IgD-negative memory B cell (primary cell): ENCODE data around the gene ALCAM. TPM values are rescaled to one million over a fixed set of nuclear protein-coding genes. Genes with fewer than 3 reads are reported as not detected.

ENCODE experiments used
- H3K27ac Mint-ChIP-seq, 3 donors: one replicate each; pipeline ENCODE4 v1.8.0; 2020 to 2022; ENCODE audit warnings: mild to moderate bottlenecking in 3 of 3, mixed read lengths in 3 of 3, moderate library complexity in 1 of 3
- H3K27me3 Mint-ChIP-seq: one replicate; pipeline ENCODE4 v1.8.0; 2021; ENCODE audit warnings: mixed read lengths
- H3K36me3 Mint-ChIP-seq: one replicate; pipeline ENCODE4 v1.8.0; 2020; ENCODE audit warnings: mild to moderate bottlenecking, mixed read lengths
- H3K4me1 Mint-ChIP-seq, 3 donors: one replicate each; pipeline ENCODE4 v1.8.0; 2020 to 2022; ENCODE audit warnings: mixed read lengths in 3 of 3, mild to moderate bottlenecking in 1 of 3
- H3K4me3 Mint-ChIP-seq, 4 donors: one replicate each; pipeline ENCODE4 v1.8.0; 2020 to 2022; ENCODE audit warnings: mild to moderate bottlenecking in 4 of 4, mixed read lengths in 4 of 4, moderate library complexity in 3 of 4
- H3K9me3 Mint-ChIP-seq, 3 donors: one replicate each; pipeline ENCODE4 v1.8.0; 2020 to 2021; ENCODE audit warnings: mixed read lengths in 3 of 3, mild to moderate bottlenecking in 1 of 3
- polyA plus RNA-seq: library from polyadenylated mRNA; unstranded; fragments of 300-500 nt; fragmentation: Illumina TruSeq; gene quantifications from one replicate; pipeline ENCODE4 v1.2.3, GENCODE V29; 2021

Gene ALCAM
- polyA plus RNA-seq, result 17.4 TPM

DNA sequence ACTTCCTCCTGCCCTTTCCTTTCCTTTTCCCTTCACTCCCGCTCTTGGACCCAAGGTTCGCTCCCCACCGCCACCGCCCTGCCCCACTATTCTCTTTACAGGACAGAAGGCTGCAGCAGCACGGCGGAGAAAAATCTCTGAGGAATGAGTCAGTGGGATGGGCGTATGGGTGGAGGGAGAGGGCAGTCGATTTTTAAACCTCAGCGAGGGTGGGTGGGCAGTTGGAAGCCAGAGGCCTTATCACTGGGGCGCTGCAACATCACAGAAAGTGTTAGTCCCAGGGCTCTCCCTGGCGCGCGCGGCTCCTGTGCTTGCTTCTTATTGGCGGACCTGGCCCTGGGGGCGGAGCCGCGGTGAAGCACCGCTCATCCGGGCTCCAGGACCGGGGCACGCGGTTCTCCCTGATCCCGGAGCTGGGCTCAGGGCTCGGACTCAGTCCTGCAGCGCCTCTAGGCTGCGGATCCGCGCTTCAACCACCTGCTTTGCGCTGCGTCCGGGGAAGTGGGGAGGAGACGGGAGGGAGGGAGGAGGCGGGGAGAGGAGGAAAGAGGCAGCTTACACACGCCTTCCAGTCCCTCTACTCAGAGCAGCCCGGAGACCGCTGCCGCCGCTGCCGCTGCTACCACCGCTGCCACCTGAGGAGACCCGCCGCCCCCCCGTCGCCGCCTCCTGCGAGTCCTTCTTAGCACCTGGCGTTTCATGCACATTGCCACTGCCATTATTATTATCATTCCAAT, at the start of gene ALCAM:
Gene ALCAM, plus strand, starts transcription at position 584 of the 737 bp plus-strand sequence.
- Mint-ChIP-seq H3K4me3 (peak within 1 kb of the TSS; percentile 95 to 99 (median 98)), H3K27me3 (peaks cover 10% of the 10 kb centered on the region), H3K4me1 (peaks cover 16 to 23% (median 17%) of the 10 kb centered on the region in 3 donors), H3K9me3 (no peaks in the 10 kb centered on the region), H3K27ac (peak within 1 kb of the TSS; percentile 98 to 100 (median 99)), H3K36me3 (no peaks in the 10 kb centered on the region)

DNA sequence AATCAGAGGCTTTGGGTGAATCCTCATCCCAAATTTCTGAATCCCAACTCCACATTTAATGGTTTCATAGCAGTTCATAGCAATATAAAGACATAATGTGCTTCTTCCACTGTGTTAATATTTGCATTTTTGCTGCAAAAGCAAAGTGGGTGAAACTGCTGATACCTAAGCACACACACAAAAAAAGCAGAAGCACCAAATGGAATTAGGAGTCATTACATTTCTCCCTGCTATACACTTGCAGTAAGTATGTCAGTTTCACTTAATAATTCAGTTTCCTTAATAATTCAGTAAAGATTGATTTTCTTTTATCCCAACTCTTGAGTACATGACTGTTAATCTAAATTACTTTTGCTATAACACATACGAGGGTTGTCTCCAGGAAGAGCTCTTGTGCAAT, 48.9 kb upstream of the ALCAM start:
- Mint-ChIP-seq H3K4me1 (no peaks in the 10 kb centered on the region), H3K27ac (no peak overlapping the region), H3K36me3 (no peaks in the 10 kb centered on the region), H3K9me3 (peaks cover 0 to 1% (median 0%) of the 10 kb centered on the region in 3 donors), H3K4me3 (no peak overlapping the region), H3K27me3 (no peaks in the 10 kb centered on the region)

DNA sequence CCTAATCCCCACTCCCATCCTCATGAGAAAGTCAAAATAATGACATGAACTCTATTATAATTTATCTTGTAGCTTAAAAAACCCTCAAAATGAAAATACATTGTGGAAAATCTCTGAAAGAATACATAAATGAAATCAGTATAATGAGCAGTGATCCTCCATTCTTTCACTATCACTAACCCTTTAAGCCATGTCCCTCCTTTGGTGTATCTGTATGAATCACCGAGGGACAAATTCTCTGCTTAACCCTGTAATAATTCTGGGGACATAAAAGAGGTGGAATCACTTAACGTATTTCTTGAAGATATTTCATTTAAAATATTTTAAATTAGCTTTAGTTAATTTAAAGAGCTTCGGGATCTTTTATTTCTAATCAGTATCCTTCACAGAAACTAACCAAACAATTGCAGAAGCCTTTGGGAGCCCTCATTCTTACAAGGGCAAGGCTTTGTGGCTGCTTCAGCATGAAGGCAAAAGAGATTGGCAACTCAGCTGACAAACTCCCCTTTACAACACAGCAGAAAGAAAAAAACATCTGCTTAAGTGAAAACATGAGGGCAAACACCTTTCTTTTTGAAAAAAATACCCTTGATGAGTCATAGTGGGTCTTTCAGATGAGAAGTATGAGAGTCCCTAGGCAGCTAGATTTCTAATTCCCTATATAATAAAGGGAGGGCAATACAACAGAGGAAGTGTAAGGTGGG, 44.0 kb upstream of the ALCAM start:
- no peak overlapping the region for H3K4me3 Mint-ChIP-seq
- peaks cover 3% of the 10 kb centered on the region for H3K36me3 Mint-ChIP-seq
- peaks cover 0 to 1% (median 0%) of the 10 kb centered on the region in 3 donors for H3K9me3 Mint-ChIP-seq
- no peak overlapping the region for H3K27ac Mint-ChIP-seq
- no peaks in the 10 kb centered on the region for H3K27me3 Mint-ChIP-seq
- H3K4me1 Mint-ChIP-seq, result peaks cover 0 to 11% (median 2%) of the 10 kb centered on the region in 3 donors

DNA sequence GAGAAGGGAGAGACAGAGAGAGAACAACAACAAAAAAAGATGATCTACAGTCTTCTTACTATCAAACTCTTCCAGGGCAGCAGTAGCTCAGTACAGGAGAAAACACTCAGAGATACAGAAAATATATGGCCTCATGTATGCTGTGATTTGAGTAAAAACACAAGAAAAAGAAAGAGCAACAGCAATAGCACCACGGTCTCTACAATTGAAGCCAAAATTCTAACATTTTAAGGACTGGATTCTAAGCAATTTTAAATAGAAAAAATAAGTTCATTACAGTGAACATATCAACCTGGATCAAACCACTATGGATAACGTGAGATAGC, 43.5 kb upstream of the ALCAM start:
- H3K27me3 Mint-ChIP-seq, result no peaks in the 10 kb centered on the region
- H3K9me3 Mint-ChIP-seq, result peaks cover 0 to 1% (median 0%) of the 10 kb centered on the region in 3 donors
- H3K27ac Mint-ChIP-seq, result no peak overlapping the region
- H3K36me3 Mint-ChIP-seq, result peaks cover 3% of the 10 kb centered on the region
- peaks cover 0 to 11% (median 2%) of the 10 kb centered on the region in 3 donors for H3K4me1 Mint-ChIP-seq
- no peak overlapping the region for H3K4me3 Mint-ChIP-seq

DNA sequence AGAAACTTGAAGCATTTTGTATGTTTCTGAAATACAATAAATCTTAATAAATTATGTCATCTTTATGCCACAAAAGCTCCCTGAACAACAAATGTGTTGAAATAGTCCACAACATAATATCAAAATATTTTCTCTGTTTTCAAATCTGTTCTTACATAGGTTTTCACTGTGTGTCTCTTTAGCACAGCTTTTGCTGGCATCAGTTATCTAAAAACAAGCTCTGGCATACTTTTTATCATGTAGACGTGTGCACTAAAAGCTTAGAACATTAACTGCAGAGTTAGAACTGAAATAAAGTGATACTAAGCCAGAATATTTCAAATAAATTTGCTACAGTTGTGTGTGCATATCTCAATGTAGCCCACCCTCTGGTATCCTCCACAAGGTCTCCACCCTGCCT, 41.8 kb upstream of the ALCAM start:
- no peak overlapping the region for H3K27ac Mint-ChIP-seq
- H3K27me3 Mint-ChIP-seq, result no peaks in the 10 kb centered on the region
- peaks cover 0 to 11% (median 2%) of the 10 kb centered on the region in 3 donors for H3K4me1 Mint-ChIP-seq
- peaks cover 3% of the 10 kb centered on the region for H3K36me3 Mint-ChIP-seq
- peaks cover 0 to 1% (median 0%) of the 10 kb centered on the region in 3 donors for H3K9me3 Mint-ChIP-seq
- H3K4me3 Mint-ChIP-seq, result no peak overlapping the region

DNA sequence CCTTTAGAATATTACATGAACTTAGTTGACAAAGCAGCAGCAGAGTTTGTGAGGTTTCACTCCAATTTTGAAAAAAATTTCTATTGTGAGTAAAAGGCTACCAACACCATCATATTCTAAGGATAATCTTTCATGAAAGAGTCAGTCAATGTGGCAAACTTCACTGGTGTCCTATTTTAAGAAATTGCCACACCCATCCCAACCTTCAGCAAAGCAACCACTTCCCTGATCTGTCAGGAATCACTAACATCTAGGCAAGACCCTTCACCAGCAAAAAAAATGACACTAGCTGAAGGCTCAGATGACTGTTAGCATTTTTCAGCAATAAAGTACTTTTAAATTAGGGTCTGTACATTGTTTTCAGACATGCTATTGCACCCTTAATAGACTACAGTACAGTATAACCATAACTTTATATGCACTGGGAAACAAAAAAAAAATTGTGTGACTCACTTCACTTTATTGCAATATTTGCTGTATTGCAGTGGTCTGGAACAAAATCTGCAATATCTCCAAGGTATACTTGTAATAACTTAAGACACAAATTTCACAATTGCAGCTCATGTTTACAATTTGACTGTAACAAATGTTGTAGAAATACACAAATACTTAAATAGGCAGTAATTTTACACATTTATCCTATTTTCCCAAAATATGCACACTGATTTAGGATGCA, 38.9 kb upstream of the ALCAM start:
- Mint-ChIP-seq H3K36me3 (peaks cover 5% of the 10 kb centered on the region), H3K27me3 (no peaks in the 10 kb centered on the region), H3K4me1 (peaks cover 0 to 11% (median 2%) of the 10 kb centered on the region in 3 donors), H3K9me3 (no peaks in the 10 kb centered on the region), H3K27ac (no peak overlapping the region), H3K4me3 (no peak overlapping the region)

DNA sequence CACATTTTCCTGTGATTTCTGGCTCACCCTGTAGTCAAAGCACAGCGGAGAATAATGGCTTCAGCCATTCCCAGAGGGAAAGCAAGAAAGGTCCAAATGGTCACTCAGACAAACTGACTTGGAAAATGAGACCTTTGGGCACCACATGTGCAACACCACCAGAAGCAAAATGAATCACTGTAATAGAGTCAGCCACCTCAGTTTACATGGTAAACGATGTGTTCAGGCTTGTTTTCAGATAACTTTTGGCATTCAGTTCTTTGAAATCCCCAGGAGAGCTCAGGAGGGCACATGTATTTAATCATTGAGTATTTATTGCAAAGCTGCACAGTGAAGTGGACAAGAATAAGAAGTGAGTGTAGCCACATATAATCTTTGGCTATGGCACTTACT, 38.4 kb upstream of the ALCAM start:
- no peaks in the 10 kb centered on the region for H3K27me3 Mint-ChIP-seq
- peaks cover 5% of the 10 kb centered on the region for H3K36me3 Mint-ChIP-seq
- peaks cover 0 to 5% (median 4%) of the 10 kb centered on the region in 3 donors for H3K9me3 Mint-ChIP-seq
- peaks cover 0 to 6% (median 0%) of the 10 kb centered on the region in 3 donors for H3K4me1 Mint-ChIP-seq
- H3K27ac Mint-ChIP-seq, result no peak overlapping the region
- no peak overlapping the region for H3K4me3 Mint-ChIP-seq

DNA sequence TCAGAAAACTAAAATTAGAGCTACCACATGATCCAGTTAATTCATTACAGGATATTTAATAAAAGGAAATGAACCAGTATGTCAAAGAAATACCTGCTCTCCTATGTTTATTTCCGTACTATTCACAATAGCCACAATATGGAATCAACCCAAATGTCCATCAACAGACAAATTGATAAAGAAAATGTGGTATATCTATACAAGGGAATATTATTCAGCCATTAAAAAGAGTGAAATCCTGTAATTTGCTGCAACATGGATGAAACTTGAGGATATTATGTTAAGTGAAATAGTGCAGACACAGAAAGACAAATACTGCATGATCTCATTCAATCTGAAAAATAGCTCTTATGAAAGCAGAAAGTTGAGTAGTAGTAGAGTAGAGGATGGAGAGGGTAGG, 33.7 kb upstream of the ALCAM start:
- Mint-ChIP-seq H3K36me3 (peaks cover 2% of the 10 kb centered on the region), H3K4me3 (no peak overlapping the region), H3K4me1 (no peaks in the 10 kb centered on the region), H3K9me3 (peaks cover 0 to 5% (median 4%) of the 10 kb centered on the region in 3 donors), H3K27ac (no peak overlapping the region), H3K27me3 (no peaks in the 10 kb centered on the region)

DNA sequence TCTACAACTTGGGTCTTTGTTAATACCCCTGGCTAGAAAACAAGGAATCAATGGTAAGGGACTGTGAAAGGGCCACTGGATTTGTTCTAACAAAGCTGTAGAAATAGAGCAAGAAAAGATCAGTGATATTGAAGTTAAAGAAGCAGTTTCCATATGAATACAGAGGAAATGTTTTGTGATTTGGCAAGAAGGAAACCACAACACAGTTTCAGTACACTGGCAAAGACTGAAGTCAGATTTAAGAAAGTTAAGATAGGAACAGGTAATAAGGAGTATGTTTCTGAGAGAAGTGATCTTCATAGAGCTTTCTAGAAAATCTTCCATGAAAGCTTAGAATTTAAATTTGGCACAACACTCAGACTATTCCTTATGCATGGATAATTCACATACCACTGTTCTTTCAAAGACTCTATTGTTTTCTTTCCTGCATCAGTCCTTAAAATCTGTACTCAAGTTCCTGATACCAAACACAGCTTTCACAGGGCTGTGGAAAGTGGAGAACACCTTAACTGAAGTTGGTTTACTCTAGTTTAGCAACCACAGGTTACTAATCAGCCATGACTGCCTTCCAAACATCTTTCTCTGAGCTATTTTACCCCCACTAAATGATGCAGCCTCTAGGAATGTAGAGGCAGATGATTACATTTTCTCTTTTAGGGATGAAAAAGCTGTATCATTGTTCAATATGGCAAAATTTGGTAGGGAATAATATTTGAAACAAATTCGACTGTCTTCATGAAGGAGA, 32.4 kb upstream of the ALCAM start:
- no peak overlapping the region for H3K4me3 Mint-ChIP-seq
- no peaks in the 10 kb centered on the region for H3K4me1 Mint-ChIP-seq
- peaks cover 2% of the 10 kb centered on the region for H3K36me3 Mint-ChIP-seq
- peaks cover 0 to 5% (median 4%) of the 10 kb centered on the region in 3 donors for H3K9me3 Mint-ChIP-seq
- no peaks in the 10 kb centered on the region for H3K27me3 Mint-ChIP-seq
- no peak overlapping the region for H3K27ac Mint-ChIP-seq

DNA sequence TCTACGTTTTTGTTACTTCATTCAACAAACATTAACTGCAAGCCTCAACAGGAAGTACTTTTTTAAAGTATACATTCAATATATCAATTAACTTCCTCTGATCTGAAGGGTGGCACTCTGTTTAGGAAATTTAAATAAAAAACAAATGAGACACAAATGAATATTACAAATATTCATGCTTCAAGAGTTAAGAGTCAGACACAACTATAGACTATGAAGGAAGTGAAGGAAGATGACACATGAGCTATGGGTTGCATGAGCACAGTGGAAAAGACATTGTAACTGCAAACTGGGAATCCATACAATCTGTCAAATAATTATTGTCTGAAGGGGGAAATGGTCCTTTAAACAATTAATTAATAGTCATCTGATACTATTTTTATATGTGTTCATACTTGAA, 26.8 kb upstream of the ALCAM start:
- Mint-ChIP-seq H3K27ac (no peak overlapping the region), H3K36me3 (no peaks in the 10 kb centered on the region), H3K27me3 (no peaks in the 10 kb centered on the region), H3K9me3 (no peaks in the 10 kb centered on the region), H3K4me3 (no peak overlapping the region), H3K4me1 (no peaks in the 10 kb centered on the region)

DNA sequence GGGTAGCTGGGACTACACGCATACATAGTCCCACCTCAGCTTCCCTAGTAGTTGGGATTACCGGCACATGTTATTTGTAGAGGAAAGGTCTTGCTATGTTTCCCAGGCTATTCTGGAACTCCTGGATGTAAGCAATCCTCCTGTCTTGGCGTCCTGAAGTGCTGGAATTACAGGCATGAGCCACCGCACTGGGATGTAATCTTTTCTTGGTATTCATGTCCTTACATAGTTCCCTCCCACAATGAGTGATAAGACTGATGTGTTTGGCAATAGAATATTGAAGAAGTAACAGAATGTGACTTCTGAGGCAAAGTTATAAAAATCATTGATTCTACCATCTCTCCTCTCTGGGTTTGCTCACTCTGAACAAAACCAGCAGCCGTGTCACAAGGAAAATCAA, 22.7 kb upstream of the ALCAM start:
- H3K4me3 Mint-ChIP-seq, result no peak overlapping the region
- no peak overlapping the region for H3K27ac Mint-ChIP-seq
- H3K4me1 Mint-ChIP-seq, result peaks cover 4 to 6% (median 5%) of the 10 kb centered on the region in 3 donors
- H3K9me3 Mint-ChIP-seq, result no peaks in the 10 kb centered on the region
- peaks cover 2% of the 10 kb centered on the region for H3K36me3 Mint-ChIP-seq
- H3K27me3 Mint-ChIP-seq, result no peaks in the 10 kb centered on the region

DNA sequence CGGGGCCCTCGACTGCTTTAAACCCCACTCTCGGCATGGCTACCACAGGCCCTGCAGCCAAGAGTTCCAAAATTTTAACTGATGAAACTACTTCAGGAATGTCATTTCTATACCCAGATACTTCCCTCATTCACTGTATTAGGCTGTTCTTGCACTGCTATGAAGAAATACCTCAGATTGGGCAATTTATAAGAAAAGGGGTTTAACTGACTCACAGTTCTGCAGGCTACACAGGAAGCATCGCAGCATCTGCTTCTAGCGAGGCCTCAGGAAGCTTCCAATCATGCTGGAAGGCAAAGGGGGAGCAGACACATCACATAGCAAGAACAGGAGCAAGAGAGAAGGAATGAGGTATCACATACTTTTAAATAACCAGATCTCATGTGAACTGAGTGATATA, 21.6 kb upstream of the ALCAM start:
- Mint-ChIP-seq H3K36me3 (peaks cover 2% of the 10 kb centered on the region), H3K27me3 (no peaks in the 10 kb centered on the region), H3K9me3 (no peaks in the 10 kb centered on the region), H3K4me3 (no peak overlapping the region), H3K4me1 (peaks cover 4 to 6% (median 5%) of the 10 kb centered on the region in 3 donors), H3K27ac (no peak overlapping the region)

DNA sequence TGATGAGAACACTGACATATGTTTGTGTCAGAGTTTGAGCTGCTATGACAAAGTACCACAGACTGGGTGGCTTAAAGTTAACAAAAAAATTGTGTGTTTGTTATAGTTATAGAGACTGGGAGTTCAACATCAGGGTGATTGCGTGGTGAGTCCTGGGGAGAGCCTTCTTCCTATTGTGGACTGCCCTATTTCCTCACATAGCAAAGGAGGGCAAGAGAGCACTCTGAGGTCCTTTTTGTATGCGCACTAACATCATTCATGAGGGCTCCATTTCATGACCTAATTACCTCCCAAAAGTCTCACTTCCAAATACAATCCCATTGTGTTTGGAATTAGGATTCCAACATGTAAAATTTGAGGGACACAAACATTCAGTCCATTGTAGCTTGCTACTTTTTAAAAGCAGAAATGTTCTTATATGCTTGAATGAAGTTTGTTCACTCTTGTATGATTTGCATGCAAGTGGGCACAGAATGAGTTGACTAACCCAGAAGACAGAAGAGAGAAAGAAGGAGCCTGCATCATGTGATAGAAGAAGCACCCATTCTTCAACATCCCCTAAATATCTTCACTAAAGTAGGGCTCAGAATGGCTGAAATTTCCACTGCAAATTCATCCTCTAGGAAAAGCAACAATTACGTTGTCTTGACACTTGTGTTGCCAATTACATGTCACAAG, 18.9 kb upstream of the ALCAM start:
- H3K36me3 Mint-ChIP-seq, result peaks cover 2% of the 10 kb centered on the region
- peaks cover 2% of the 10 kb centered on the region for H3K27me3 Mint-ChIP-seq
- no peaks in the 10 kb centered on the region for H3K9me3 Mint-ChIP-seq
- H3K27ac Mint-ChIP-seq, result no peak overlapping the region
- H3K4me3 Mint-ChIP-seq, result no peak overlapping the region
- peaks cover 4 to 6% (median 5%) of the 10 kb centered on the region in 3 donors for H3K4me1 Mint-ChIP-seq

DNA sequence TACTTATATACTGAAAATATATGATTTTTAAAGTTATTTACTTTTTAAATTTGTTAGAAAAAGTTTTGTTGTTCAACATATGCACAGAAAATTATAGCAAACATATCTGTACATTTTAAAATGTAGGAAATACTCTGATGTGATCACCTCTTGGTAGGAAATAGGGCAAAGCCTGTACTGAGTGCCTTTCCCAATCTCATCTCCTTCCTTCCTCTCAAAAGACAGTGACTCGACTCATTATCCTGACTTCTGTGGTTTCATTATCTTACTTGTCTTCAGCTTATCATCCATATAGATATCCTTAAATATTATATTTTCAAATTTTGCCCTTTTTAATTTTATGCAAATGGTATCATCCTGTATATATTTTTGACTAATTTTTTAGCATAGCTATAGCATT, 18.4 kb upstream of the ALCAM start:
- H3K9me3 Mint-ChIP-seq, result no peaks in the 10 kb centered on the region
- H3K4me3 Mint-ChIP-seq, result no peak overlapping the region
- peaks cover 5 to 6% (median 5%) of the 10 kb centered on the region in 3 donors for H3K4me1 Mint-ChIP-seq
- H3K36me3 Mint-ChIP-seq, result peaks cover 4% of the 10 kb centered on the region
- peaks cover 3% of the 10 kb centered on the region for H3K27me3 Mint-ChIP-seq
- H3K27ac Mint-ChIP-seq, result no peak overlapping the region
